ENCODE results near the gene JAZF1.

Gene JAZF1

GRCh38 chr7:28136885-28137284, 43.7 kb downstream of the JAZF1 start:
- DNase-seq (ENCODE audit: low read depth in 4 of 4, low spot score in 1 of 4) = no peak

GRCh38 chr7:28136420-28136819, 44.2 kb downstream of the JAZF1 start:
- no peak for DNase-seq (ENCODE audit: low read depth in 4 of 4, low spot score in 1 of 4)

GRCh38 chr7:28135760-28136159, 44.8 kb downstream of the JAZF1 start:
- no peak for DNase-seq (ENCODE audit: low read depth in 4 of 4, low spot score in 1 of 4)

GRCh38 chr7:28135315-28135714, 45.3 kb downstream of the JAZF1 start:
- DNase-seq (ENCODE audit: low read depth in 4 of 4, low spot score in 1 of 4) = no peak

- no peak for DNase-seq (ENCODE audit: low read depth in 4 of 4, low spot score in 1 of 4)
Measured at GRCh38 chr7:28133872-28134271, 46.7 kb downstream of the JAZF1 start.

- DNase-seq (ENCODE audit: low read depth in 4 of 4, low spot score in 1 of 4) = no peak
Measured at GRCh38 chr7:28132959-28133870, 47.4 kb downstream of the JAZF1 start.

- DNase-seq (ENCODE audit: low read depth in 4 of 4, low spot score in 1 of 4) = no peak
Measured at GRCh38 chr7:28130277-28130676, 50.3 kb downstream of the JAZF1 start.

- no peak for DNase-seq (ENCODE audit: low read depth in 4 of 4, low spot score in 1 of 4)
Measured at GRCh38 chr7:28128608-28129007, 52.0 kb downstream of the JAZF1 start.

- no peak for DNase-seq (ENCODE audit: low read depth in 4 of 4, low spot score in 1 of 4)
Measured at GRCh38 chr7:28126410-28127041, 54.1 kb downstream of the JAZF1 start.

GRCh38 chr7:28125431-28126409, 54.9 kb downstream of the JAZF1 start:
- no peak for DNase-seq (ENCODE audit: low read depth in 4 of 4, low spot score in 1 of 4)

GRCh38 chr7:28124413-28124812, 56.2 kb downstream of the JAZF1 start:
- no peak for DNase-seq (ENCODE audit: low read depth in 4 of 4, low spot score in 1 of 4)

- DNase-seq (ENCODE audit: low read depth in 4 of 4, low spot score in 1 of 4) = no peak
Measured at GRCh38 chr7:28123752-28124151, 56.8 kb downstream of the JAZF1 start.

GRCh38 chr7:28121496-28121895, 59.1 kb downstream of the JAZF1 start:
- DNase-seq (ENCODE audit: low read depth in 4 of 4, low spot score in 1 of 4) = no peak

GRCh38 chr7:28116041-28116440, 64.6 kb downstream of the JAZF1 start:
- no peak for DNase-seq (ENCODE audit: low read depth in 4 of 4, low spot score in 1 of 4)

GRCh38 chr7:28115261-28115660, 65.3 kb downstream of the JAZF1 start:
- DNase-seq (ENCODE audit: low read depth in 4 of 4, low spot score in 1 of 4) = no peak

GRCh38 chr7:28114056-28114455, 66.5 kb downstream of the JAZF1 start:
- DNase-seq (ENCODE audit: low read depth in 4 of 4, low spot score in 1 of 4) = no peak

GRCh38 chr7:28112883-28113540, 67.6 kb downstream of the JAZF1 start:
- DNase-seq (ENCODE audit: low read depth in 4 of 4, low spot score in 1 of 4) = no peak

- DNase-seq (ENCODE audit: low read depth in 4 of 4, low spot score in 1 of 4) = no peak
Measured at GRCh38 chr7:28112467-28112866, 68.1 kb downstream of the JAZF1 start.

GRCh38 chr7:28112012-28112411, 68.6 kb downstream of the JAZF1 start:
- no peak for DNase-seq (ENCODE audit: low read depth in 4 of 4, low spot score in 1 of 4)

- no peak for DNase-seq (ENCODE audit: low read depth in 4 of 4, low spot score in 1 of 4)
Measured at GRCh38 chr7:28110427-28111012, 70.1 kb downstream of the JAZF1 start.
